ENCODE measurements around the gene SPACA7.

The SPACA7 gene, protein sequence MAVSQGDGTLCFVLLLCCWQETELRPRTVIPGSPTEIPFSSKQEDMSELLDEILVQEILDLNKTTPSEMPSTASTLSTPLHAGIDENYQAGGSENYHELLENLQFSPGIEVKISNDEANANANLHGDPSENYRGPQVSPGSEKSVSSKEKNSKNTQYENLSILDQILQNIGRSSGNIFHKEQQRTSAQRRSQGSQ

DNA sequence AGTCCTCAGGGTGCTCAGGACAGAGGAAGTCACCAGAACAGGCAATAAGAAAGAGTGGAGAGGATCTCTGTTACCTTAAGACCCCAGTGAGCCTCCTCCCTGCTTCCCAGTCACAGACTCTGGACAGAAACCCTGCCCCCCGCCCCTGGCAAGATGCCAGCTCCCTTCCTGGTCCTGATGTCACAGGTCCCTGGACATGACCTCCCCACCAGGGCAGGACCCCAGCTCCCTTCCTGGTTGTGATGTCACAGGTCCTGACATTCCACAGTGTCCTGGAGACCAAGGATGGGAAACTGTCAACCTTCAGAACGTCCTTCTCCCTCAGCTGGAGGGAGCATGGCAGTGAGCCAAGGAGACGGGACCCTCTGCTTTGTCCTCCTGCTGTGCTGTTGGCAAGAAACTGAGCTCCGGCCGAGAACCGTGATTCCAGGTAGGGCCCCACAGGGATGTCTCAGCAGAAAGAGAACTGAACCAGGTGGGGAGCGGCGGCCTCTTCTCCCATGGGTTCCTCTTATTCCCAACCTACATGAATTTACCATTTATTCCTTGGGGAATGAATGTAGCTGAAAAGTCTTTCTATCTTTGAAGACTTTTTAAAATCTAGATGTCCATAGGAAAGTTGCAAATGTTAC, at the start of gene SPACA7:
Gene SPACA7 (plus strand): TSS at position 306 of the 632 bp plus-strand sequence. CDS start 31 bp downstream, at position 337.
- DNase-seq (ENCODE audit: low read depth in 2 of 2): no peak

DNA sequence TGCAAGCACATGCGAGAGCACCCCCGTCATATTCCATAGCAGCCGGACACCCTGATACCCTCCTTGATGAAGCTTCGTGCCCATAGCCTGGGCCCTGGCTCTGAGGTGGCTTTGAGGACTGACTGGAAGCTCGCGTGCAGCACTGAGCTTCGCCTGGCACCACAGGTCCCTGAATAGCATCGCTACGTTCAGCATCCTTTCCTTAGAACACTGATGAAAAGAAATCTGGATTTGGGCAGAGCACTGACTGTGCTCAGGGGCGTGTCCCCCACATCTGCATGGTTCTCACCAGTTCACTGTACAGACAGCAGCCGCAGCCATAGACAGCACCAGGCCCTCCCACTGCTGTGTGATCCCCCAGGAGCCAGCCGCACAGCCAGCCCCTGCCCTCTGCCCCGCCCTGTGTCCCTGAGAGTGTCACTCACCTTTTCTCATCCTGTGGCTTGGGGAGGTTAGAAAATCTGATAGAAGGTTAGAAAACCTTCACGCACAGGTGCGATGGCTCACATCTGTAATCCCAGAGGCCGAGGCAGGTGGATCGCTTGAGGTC, 49.3 kb upstream of the SPACA7 start:
- no peak for DNase-seq (ENCODE audit: low read depth in 2 of 2)

DNA sequence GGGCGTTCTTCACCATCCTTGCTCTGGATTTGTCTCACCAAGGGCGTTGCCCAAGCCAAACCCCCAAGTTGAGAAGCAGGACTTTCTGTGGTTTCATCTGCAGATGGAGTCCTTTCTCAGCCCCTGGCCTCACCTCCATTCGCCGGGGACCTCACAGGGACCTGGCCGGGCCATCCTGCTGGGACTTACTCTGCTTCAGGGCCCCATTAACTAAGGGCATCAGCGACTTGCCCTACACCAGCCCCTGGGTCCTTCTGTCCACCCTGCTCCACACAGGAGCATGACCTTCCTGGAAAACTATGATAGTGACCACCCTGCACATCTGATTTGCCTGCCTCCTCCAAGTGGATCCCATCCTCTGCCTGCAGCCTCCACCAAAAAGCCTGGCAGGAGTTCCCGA, 47.2 kb upstream of the SPACA7 start:
- no peak for DNase-seq (ENCODE audit: low read depth in 2 of 2)

DNA sequence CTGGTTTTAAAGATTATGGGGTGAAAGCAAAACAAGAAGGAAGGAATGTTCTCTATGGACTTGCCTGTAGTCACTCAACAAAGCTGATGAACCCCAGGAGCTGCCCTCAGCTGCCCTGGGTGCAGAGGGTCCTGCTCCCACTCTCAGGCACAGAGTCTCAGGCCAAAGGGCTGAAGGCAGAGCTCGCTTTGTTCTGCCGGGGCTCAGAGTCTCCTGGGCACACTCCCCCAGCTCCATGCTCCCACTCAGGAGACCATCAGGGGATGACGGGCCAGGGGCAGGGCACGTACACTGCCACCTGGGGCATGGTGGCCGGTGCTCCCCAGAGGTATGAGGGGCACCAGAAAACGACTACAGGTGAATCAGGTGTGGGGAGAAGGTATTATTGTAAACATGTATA, 46.8 kb upstream of the SPACA7 start:
- no peak for DNase-seq (ENCODE audit: low read depth in 2 of 2)

DNA sequence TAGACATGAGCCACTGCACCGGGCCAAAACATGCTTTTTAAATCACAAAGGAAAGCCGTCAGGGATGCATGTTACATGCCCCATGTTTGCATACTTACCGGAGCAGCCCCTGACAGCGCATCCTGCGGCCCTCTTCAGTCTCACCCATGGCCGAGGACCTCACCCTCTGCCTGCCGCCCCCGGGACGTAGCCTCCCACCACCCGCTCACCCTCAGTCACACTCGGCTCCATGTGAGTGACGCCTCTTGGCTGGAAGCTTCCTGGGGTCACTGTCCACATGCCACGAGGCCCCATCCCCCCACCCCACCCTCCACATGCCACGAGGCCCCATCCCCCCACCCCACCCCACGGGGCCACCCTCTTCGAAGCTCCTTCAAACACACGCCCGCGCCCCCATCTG, 46.1 kb upstream of the SPACA7 start:
- no peak for DNase-seq (ENCODE audit: low read depth in 2 of 2)

DNA sequence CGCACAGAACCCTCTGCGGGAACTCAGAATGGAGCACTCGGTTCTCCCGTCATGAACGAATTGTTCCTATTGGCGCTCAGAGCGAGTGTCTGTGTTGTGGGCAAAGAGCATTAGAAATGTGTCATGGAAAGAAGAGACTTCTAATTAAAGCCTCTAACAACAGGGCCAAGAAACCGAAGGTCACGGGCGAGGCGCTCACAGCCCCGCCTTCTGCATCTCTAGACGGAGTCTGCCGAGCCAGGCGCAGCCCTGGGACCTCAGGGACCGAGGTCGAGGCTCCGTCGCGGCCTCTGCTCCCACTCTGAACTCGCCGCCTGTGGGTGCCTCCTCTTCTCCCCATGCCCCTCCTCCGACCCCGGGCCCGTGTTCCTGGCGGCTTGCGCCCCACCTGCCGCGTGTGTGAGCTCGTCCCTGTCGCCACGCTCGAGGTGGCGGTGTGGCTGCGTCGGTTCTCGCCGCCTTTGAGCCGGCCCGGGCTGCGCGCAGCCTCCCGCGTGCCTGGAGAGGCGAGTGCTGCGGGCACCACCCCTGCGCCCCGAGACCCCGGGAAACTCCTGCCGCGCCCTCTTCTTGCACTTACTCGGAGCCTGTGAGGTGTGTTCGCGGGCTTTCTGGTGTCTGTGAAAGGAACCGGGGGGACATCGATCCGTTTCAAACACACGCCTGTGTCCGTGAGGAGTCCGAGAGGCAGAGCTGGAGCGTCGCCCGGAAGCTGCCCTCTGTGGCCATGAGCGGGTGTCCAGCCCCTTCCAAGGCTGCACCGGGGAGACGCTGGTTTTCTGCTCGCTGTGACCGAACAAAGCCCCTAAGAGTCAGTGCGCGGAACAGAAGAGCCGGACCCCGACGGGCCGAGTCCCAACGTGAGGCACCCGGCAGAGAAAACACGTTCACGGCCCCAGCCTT, 45.4 kb upstream of the SPACA7 start:
- DNase-seq (ENCODE audit: low read depth in 2 of 2): no peak

DNA sequence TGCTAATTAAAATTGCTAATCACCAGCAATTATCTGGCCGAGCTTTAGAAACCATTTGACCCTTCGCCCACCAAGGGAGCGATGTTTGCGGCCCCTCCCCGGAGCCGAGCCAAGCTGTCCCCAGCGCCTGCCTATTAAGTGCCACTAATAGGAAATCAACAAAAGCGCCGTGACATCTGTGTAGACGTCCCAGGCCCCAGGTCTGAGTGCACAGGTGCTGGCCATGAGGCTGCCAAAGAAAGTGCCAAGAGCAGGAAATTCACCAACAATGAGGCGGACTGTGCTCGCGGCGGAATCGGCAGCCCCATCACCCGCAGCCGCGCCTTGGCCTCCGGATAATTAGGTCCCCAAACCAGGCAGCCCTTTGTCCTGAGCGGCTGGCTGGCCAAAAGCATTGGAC, 44.5 kb upstream of the SPACA7 start:
- no peak for DNase-seq (ENCODE audit: low read depth in 2 of 2)

DNA sequence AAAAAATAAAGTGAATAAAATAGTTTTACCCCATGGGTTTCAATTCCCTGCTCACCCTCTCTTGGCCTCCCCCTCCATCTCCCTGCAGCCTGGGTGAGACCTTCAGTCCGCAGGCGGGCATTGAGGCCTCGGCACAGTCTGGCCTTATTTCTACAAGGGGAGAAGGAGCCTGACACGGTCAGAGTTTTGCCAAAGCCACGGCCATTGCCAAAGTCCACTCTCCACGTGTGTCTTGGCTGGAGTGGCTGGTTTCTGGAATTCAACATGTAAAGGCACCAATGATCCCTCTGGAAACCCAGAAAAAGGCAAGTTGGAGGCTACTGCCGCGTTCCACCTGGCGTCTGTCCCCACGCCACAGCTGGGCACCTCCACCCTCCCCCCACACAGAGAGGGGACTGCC, 43.4 kb upstream of the SPACA7 start:
- DNase-seq (ENCODE audit: low read depth in 2 of 2): no peak

DNA sequence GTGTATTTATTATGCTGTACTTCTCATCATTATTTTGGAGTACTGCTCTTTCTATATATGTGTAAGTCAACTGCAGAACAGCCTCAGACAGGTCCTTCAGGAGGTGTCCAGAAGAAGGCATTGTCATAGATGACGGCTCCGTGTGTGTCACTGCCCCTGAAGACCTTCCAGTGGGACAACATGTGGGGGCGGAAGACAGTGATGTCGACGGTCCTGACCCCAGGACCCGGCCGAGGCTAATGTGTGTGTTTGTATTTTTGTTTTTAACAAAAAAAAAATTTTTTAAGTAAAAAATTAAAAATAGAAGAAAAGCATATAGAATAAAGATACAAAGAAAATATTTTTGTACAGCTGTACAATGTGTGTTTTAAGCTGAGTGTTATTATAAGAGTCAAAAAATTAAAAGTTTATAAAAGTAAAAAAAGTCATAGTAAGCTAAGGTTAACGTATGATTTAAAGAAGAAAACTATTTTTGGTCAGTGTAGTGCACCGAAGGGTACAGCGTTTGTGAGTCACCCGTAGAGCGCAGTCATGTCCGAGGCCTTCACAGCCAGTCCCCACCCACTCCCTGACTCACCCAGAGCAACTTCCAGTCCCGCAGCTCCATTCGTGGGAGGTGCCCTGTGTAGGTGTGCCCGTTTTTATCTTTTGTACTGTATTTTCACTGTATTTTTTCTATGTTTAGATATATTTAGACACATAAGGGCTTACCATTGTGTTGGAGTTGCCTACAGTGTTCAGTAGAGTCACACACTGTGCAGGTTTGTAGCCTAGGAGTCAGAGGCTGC, 42.2 kb upstream of the SPACA7 start:
- DNase-seq (ENCODE audit: low read depth in 2 of 2): no peak

DNA sequence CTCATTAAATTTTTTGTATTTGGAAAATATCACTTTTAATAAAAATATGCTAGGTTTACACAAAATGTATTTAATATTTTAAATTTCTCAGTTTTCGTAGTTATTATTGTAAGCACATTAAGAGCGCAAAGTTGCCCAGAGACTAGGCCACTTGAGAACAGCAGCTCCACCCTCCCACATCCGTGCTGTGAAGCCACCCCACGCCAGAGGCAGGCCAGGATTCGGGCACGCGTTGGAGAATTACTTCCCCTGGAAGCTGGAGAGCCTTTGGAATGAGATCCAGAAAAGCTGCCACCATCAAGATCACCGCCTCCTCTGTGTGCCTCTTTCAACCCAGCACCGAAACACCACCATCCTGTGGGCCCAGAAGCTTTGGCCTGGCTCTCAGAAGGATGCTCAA, 41.0 kb upstream of the SPACA7 start:
- DNase-seq (ENCODE audit: low read depth in 2 of 2): no peak

DNA sequence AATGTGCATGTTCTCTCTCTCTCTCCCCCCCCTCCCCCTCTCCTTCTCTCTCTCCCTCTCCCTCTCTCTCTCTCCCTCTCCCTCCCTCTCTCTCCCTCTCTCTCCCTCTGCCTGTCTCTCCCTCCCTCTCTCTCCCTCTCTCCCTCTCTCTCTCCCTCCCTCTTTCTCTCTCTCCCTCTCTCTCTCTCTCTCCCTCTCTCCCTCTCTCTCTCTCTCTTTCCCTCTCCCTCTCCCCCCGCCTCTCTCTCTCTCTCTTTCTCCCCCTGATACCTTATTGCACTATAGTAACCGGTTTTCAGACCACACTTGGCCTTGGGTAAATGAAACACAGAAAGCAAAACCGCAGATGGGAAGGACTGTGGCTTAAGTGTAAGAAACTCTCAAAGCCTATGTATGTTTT, 34.7 kb upstream of the SPACA7 start:
- DNase-seq (ENCODE audit: low read depth in 2 of 2): no peak

DNA sequence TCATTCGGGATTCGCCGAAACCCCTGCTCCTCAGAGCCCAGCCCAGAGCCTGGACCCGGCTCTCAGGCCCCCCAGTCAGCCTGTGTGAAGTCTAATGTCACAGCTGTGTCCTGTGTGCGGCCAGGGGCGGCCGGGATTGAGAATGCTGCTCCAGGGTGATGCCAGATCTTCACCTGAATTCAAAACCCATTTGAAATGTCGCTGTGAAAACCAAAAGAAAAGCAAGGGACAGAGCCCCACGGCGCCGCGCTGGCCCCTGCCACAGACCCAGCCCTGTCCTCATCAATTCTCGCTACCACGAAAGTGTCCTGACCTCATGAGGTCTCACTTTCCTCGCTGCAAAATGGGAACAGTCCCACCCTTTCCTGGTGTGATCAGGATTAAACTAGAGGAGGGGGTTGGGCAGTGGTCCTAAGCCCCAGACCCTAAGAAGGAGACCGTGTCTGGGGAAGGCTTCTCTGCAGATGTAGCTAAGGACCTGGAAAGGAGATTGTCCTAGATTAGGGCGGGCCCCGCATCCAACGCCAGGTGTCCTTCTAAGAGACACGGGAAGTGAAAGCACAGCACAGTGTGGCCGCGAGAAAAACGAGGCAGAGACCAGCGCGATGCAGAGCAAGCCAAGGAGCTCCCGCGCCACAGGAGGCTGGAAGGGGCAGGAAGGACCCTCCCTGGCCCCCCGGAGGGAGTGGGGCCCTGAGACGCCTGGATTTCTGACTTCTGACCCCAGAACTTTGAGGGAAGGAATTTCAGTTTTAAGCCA, 34.0 kb upstream of the SPACA7 start:
- no peak for DNase-seq (ENCODE audit: low read depth in 2 of 2)

DNA sequence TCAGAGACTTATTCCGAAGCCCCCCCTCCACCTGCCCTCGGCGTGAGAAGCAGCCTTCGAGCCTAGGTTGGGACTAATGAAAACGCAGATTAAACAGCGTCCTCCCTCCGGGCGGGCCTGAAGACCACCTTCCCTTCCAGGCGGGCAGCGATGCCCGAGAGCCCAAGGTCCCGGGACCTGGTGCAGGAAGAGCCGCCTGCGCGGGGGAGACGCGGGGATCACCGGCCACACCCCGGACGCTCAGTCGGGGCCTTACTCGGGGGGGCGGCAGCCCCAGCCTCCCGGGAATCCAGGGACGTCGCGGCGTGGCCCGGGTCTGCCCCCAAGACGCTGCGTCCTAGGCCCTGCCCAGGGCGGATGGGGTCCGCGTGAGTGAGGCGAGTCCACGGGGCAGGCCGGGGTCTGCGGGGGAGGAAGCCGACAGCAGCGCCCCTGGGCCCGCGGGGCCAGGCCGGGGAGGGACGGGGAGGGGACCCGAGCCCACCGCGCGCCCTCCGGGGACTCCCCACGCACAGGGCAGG, 33.3 kb upstream of the SPACA7 start:
- DNase-seq (ENCODE audit: low read depth in 2 of 2): no peak

DNA sequence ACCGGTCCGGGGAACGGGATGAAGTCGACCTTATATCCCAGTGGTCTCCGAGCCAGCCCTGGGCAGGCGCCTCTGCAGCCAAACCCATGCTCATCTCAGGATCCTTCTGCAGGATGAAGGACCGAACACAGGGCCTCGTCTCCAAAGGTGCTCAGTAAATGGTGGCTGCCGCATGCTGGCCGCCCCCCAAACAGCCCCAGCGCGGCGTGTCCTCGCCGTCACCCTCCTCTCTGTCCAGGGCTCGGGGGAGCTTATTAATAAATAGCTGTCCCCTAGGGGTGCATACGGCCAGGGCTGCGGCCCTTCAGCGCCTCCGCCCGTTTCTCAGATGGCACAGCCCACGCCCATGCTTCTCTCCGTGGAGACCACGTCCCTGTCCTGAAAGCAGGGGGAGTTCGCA, 32.6 kb upstream of the SPACA7 start:
- no peak for DNase-seq (ENCODE audit: low read depth in 2 of 2)

DNA sequence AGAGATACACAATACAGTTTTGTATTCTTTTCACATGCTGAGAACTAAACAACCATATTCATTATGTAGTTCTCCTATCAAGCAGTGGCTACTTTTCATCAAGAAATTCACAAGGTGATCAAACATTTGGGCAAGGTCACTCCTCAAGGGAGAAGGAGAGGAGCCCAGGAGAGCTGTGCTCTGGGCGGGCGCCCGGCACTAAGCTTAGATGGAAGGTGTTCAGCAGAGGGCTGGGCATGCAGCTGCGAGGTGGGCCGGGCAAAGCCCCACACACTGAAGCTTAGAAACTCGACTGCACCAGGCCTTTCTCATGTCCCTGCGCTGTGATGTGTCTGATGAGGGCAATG, 30.4 kb upstream of the SPACA7 start:
- DNase-seq (ENCODE audit: low read depth in 2 of 2): no peak

DNA sequence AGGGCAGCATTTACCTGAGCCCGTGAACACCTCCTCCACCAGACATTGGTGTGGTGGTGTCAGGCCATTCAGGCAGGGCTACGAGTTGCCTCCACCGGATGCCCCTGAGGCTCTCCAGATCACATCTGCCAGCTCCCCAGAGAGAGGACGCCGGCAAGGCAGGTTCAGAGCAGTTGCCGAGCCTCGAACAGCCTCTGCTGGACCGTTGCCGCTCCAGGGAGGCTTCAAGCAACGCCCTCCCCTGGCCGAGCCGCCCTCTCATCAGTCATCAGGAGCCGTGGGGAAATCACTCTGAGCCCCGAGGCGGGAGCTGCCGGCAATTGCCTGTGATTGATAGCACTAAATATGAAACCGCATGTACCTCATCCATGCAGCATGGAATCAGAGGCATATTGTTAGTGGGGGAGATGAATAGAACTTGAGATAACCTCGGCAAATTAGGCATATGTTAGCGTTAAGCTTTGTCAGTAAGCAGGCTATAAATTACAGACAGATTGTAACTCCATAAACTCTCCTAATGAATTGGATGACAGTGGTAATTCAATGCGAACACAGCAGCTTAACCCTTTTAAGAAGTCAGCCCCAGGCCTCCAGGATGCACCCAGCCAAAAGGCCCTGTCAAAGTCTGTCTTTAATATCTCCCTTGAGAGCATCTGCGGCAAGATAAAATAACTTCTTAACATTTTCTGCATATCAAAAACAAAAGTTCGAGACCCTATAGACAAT, 29.8 kb upstream of the SPACA7 start:
- no peak for DNase-seq (ENCODE audit: low read depth in 2 of 2)

DNA sequence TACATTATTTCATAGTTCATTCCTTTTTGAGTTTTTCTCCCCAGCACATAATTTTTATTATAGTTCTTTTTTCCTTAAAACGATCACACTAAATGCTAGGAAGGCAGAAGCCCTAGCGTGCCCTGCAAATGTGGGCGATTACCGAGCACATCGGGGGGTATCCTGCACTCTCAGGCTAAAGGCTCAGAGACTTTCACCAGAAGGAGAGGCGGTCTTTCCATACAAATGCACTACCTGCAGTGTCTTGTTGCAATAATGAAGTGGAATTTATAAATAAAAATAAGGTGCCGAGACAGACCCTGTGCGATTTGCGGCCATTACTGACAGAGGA, 29.3 kb upstream of the SPACA7 start:
- DNase-seq (ENCODE audit: low read depth in 2 of 2): no peak

DNA sequence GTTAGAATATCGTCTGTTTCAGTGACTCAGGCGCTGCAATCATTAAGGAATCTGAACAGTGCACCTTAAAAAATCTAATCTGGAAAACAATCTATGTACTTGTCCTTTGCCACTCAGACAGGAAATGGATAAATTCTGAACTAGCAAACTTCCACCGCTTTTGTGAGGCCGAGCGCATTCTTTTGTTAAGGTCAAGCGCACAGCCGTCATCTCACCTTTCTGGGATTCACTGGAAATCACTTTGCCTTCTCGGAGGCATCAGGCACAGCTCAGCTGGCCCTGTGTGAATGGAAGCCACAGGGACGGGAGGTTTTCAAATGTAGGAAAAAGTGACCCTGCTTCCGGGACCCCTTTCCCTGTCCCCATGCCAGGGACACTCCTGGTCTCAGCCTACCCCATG, 28.2 kb upstream of the SPACA7 start:
- DNase-seq (ENCODE audit: low read depth in 2 of 2): no peak

DNA sequence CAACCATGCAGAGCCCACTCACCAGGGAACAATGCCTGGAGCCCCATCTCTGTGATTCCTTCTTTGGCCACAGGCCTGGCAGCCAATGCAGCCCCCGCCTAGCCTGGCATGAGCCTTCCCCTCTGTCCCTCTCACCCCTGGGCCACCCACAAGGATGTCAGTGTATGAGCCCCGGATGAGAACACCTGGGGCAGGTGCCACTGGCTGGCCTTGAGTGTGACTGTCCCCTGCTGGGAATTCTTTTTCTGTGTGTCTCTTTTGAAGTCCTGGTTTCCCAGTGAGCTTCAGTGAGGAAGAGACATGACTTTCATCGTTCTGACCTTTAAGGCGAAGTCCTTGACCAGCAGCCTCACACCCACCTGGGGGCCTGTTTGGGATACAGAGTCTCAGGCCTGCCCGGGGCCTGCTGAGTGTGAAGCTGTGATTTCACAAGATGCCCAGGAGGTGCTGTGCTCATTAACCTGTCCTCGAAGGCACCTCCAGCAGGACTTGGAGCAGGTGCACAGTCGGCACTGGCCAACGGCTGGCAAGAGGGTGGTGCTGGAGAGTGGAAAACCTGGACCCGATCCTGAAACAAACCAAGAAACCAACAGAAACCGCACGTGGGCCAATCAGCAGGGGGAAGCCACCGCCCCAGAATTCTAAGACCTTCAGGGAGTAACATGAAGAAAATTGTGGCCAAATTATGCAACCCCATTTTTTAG, 27.4 kb upstream of the SPACA7 start:
- DNase-seq (ENCODE audit: low read depth in 2 of 2): no peak

DNA sequence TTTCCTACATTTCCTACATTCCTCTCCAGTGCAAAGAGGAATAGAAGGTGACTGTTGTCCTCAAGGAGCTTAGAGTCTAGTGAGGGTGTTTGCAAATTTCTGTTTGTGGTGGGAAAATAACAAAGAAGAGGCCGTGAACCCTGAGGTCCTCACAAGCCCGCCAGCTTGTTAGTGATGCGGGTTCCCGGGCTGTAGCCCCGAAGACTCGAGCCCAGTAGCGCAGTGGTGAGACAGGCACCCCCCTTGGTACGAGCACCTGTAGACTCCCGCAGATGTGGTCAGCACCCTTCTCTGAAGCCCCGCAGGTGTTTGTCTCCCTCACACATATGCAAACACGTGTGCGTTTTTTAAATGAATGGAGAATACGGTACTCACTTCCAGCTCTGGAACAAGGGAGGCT, 26.5 kb upstream of the SPACA7 start:
- no peak for DNase-seq (ENCODE audit: low read depth in 2 of 2)
